Mucosa of descending colon (tissue), 3 donors: ENCODE measurements around the gene C6orf136. TPM values are rescaled to one million over a fixed set of nuclear protein-coding genes. Genes with fewer than 3 reads are reported as not detected.
A peak's percentile ranks its signal among the peaks of the same experiment; 100 is the strongest.

Source experiments
- ATAC-seq: fragments of 200-7000 bp; cut with Tn5 transposase; one replicate; pipeline ENCODE4 v1.9.1; 2020; ENCODE audit warnings: mild to moderate bottlenecking, moderate library complexity
- DNase-seq, 3 donors: peaks; one replicate each; pipeline ENCODE4 v3.0.0-alpha.2; 2020
- H3K36me3 ChIP-seq: fragments of 200-600 bp; one replicate; pipeline ENCODE4 v1.8.0; 2021; ENCODE audit warnings: low read depth, mild to moderate bottlenecking
- H3K4me1 ChIP-seq: fragments of 200-600 bp; one replicate; pipeline ENCODE4 v1.8.0; 2021; ENCODE audit warnings: low read depth, mild to moderate bottlenecking
- H3K4me3 ChIP-seq: fragments of 200-600 bp; one replicate; pipeline ENCODE4 v1.8.0; 2021; ENCODE audit warnings: mild to moderate bottlenecking
- H3K9me3 ChIP-seq: fragments of 200-600 bp; one replicate; pipeline ENCODE4 v1.8.0; 2021; ENCODE audit warnings: mild to moderate bottlenecking
- CTCF ChIP-seq: fragments of 200-600 bp; IDR thresholded peaks from one replicate; pipeline ENCODE4 v1.8.0; 2022; ENCODE audit warnings: antibody characterized with exemption, mild to moderate bottlenecking
- intact Hi-C, 2 donors: fragments of 100-400 bp; cut with DNase I in 1 of 2; cut with micrococcal nuclease in 1 of 2; formaldehyde crosslinking; loops; one replicate each; pipeline versions ENCODE4 v1.11.0 to v1.11.1; 2022; cut with DNase I, micrococcal nuclease
- total RNA-seq, 3 donors: library from RNA; stranded (reverse); fragmentation: NEBNext Ultra II Directional in 2 of 3; extraction: Animal tissue kit (Norgen Biotek cat#: 25700) in 2 of 3; gene quantifications; one replicate each; pipeline versions ENCODE4 v1.2.1 to v1.2.4, GENCODE V29; 2021 to 2023
- donor health status: DM: no; HTN: no; CAD: no; lungs with moderate emphysema.
- donor health status: DM: no; HTN: no; CAD: no.
- donor health status: DM: no; HTN: yes; CAD: no.

The C6orf136 gene
- total RNA-seq, 3 donors from 2014 or later = 46.5 to 88.8 (median 61.8) TPM

- ATAC-seq (peak; percentile 85), DNase-seq (peak; percentile 95 to 99 (median 97))
- peaks cover 22% of the 10 kb centered on the region for H3K4me1 ChIP-seq
- H3K36me3 ChIP-seq = peaks cover 8% of the 10 kb centered on the region
- intact Hi-C loops = no loop called here
- no peaks in the 10 kb centered on the region for H3K9me3 ChIP-seq
- no peak for TF ChIP-seq CTCF
- peak within 1 kb of the TSS; percentile 73 for H3K4me3 ChIP-seq
Observed at GRCh38 chr6:30617565-30618269, 29.2 kb upstream of the C6orf136 start, which contains the start of gene MRPS18B. Gene MRPS18B (plus strand): TSS chr6:30617840. CDS start chr6:30617866, 26 bp downstream.

GRCh38 chr6:30618270-30618797, 28.6 kb upstream of the C6orf136 start:
- intact Hi-C loops = no loop called here
- peak in 2 of 3 donors; percentile 50 to 62 for DNase-seq
- H3K4me1 ChIP-seq = peaks cover 20% of the 10 kb centered on the region
- peaks cover 8% of the 10 kb centered on the region for H3K36me3 ChIP-seq
- ATAC-seq = peak; percentile 25
- no peak for TF ChIP-seq CTCF
- H3K4me3 ChIP-seq = peak overlapping the region; percentile 12
- no peaks in the 10 kb centered on the region for H3K9me3 ChIP-seq

GRCh38 chr6:30619561-30619960, 27.4 kb upstream of the C6orf136 start:
- Histone ChIP-seq H3K4me1 (peaks cover 8% of the 10 kb centered on the region), H3K9me3 (no peaks in the 10 kb centered on the region), H3K36me3 (peaks cover 12% of the 10 kb centered on the region), H3K4me3 (no peak overlapping the region)
- DNase-seq (no peak), ATAC-seq (no peak)
- no peak for TF ChIP-seq CTCF
- intact Hi-C loops = no loop called here

- TF ChIP-seq CTCF = no peak
- Histone ChIP-seq H3K9me3 (no peaks in the 10 kb centered on the region), H3K36me3 (peaks cover 18% of the 10 kb centered on the region), H3K4me1 (peaks cover 5% of the 10 kb centered on the region), H3K4me3 (no peak overlapping the region)
- intact Hi-C loops = no loop called here
- no peak for ATAC-seq
- DNase-seq = no peak
Observed at GRCh38 chr6:30625511-30625910, 21.4 kb upstream of the C6orf136 start.

- Histone ChIP-seq H3K4me3 (peak within 1 kb of the TSS; percentile 27), H3K4me1 (peaks cover 5% of the 10 kb centered on the region), H3K36me3 (peaks cover 15% of the 10 kb centered on the region), H3K9me3 (no peaks in the 10 kb centered on the region)
- intact Hi-C loops = no loop called here
- DNase-seq (peak; percentile 95 to 97 (median 96)), ATAC-seq (peak; percentile 100)
- TF ChIP-seq CTCF = peak; percentile 15
Observed at GRCh38 chr6:30626484-30627366, 20.2 kb upstream of the C6orf136 start, which contains the start of gene ATAT1. Gene ATAT1 (plus strand): TSS chr6:30626874.
